GM18505 (cell line): Measurements from ENCODE around the gene FASN.
"Not testable (repeated sequence)": the region's sequence is repeated elsewhere in the genome, so short reads cannot be mapped to it uniquely, and the experiment has no call there.

Experiments
- ATAC-seq: cut with Tn5 transposase; IDR thresholded peaks from one replicate; pipeline ENCODE4 v1.9.1; 2021; ENCODE audit not compliant: unreplicated experiment
- POLR2A ChIP-seq: IDR thresholded peaks from 4 replicates; pipeline ENCODE4 v1.6.1; 2011; ENCODE audit warnings: borderline replicate concordance; ENCODE audit not compliant: insufficient read depth, insufficient read length; ENCODE audit errors: extremely low read depth

Gene FASN

DNA sequence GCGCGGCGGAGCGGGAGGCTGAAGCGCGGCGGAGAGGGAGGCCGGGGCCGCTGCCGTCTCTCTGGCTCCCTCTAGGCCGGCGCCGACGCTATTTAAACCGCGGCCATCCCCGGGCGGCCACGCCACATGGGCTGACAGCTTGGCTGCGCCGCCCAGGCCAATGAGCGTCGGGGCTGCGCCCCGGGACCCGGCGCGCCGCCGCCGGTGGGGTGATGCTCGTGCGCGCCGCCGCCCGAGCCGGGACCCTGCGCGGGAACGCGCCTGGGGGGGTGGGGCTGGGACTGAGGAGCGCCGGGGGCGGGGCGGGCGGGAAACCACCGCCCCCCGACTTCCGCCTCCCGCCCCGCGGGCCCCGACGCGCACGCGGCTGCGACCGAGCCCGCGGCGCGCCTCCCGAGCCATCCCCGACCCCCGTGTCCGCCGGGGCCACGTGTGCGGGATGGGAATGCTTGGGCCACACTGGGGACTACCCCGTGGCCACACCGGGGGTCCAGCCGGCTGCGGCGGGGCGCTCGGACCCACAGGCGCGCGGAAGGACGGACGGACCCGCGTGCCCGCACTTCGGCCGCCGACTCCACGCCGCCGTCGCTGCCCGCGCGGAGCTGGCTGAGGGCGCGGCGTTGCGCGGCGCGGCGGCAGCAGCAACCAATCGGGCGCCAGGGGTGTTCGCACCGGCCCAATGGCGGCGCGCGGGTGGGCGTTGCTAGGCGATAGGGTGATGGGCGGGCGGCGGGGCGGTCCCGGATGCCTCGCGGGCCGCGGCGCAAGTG, at the start of gene FASN:
TSS of gene FASN (minus strand) at position 68 of the 770 bp plus-strand sequence. CDS start 1,791 bp downstream, outside the sequence.
- peak; percentile 98 for TF ChIP-seq POLR2A
- ATAC-seq, result peak; percentile 63

DNA sequence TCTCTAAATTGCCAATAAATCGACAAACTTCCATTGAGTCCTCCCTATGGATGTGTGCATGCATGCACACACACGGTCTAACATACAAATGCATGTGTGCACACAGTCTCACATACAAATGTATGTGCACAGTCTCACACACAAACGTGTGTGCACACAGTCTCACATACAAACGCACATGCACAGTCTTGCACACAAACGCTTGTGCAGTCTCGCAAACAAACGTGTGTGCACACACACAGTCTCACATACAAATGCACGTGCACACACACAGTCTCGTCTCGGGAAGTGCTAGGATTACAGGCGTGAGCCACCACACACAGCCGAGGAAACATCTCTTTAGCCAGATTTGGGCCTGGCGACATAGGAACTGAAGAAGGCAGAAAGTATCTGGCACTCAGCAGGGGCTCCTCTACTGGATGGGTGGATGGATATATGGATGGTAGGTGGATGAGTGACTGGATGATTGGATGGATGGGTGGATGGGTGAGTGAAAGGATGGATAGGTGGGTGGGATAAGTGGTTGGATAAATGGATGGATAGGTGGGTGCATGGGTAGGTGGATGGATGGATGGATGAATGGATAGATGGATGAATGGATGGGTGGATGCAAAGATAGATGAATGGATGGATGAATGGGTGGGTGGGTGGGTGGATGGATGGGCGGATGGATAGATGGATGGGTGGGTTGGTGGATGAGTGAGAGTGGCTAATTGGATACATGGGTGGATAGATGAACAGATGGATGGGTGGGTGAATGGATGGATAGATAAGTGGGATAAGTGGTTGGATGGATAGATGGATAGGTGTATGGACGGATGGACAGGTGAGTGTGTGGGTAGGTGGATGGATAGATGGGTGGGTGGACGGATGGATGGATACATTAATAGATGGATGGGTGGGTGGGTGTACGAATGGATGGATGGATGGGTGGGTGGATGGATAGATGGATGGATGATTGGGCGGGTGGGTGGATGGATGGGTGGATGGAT, 48.9 kb upstream of the FASN start:
- no peak for ATAC-seq
- TF ChIP-seq POLR2A, result no peak

DNA sequence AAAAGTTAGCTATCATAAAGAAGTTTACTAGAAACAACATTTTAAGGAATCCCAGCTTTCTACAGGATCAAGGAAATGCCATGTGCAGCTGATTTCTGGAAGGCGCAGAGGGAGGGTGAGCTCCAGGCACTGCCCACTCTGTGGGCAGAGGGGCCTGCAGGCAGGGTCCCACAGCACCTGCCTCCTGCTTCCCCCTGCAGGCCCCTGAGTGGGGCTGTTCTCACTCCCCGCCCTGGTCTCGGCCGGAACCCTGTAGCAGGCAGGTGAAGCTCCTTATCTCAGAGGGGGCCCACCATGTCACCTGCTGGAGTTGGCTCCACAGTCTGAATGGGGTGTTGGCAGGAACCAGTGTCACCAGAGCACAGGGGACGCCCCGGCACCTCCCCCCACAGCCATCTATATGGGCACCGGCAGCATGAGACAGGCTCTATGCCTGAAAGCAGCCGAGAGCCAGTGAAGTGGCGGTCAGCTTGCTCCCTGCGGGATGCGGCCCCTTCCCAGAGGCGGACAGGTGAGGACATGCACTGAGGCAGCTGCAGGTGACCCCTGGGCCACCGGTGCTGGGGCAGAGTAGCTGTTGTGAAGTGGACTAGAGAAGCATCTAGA, 47.6 kb upstream of the FASN start:
- no peak for TF ChIP-seq POLR2A
- no peak for ATAC-seq

DNA sequence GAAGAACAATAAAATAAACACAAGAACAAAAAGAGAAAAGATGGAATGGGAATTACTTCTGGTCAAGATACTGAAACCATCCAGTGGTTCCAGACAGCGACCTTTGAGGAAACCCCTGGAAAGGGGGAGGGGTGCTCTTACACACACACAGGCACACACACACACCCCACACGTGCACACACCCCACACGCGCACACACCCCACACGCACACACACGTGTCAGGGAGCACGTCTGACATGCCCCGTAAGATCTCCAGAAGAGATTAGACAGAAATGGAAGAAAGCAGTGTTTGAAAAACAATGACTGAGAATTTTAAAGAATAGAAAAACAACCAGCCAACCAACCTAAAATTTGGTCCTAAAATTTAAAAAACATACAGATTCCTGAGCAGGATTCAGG, 45.3 kb upstream of the FASN start:
- ATAC-seq, result no peak
- TF ChIP-seq POLR2A, result no peak

DNA sequence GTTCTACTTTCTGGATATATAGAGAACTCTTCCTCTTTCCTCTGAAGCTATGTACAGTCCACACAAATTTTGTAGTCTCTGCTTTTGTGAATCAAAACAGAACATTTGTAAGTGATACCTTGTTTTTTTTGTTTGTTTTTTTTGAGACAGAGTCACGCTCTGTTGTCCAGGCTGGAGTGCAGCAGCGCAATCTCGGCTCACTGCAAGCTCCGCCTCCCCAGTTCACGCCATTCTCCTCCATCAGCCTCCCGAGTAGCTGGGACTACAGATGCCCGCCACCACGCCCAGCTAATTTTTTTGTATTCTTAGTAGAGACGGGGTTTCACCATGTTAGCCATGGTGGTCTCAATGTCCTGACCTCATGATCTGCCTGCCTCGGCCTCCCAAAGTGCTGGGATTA, 41.9 kb upstream of the FASN start:
- not testable (repeated sequence) for ATAC-seq

DNA sequence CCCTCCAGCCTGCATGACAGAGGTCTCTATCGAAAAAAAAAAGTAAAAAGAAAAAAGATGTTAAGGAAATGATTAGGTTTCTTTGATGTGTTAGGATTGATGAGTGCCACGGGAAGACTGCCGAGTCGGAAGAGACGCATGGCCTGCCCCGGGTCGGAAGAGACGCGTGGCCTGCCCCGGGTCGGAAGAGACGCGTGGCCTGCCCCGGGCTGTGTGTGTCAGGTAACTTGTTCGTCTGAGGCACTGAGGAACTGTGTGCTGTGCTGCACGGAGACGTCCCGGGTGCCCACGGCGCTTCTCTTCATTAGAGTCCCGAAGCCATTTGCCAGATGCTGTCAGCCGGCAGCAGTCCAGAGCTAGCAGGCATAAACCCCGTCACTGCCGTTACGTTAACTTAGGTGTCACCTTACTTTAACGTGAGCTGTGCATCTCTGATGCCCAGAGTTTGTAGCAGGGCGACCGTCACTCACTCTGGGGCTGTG, 40.5 kb upstream of the FASN start:
- TF ChIP-seq POLR2A, result no peak
- ATAC-seq, result no peak

DNA sequence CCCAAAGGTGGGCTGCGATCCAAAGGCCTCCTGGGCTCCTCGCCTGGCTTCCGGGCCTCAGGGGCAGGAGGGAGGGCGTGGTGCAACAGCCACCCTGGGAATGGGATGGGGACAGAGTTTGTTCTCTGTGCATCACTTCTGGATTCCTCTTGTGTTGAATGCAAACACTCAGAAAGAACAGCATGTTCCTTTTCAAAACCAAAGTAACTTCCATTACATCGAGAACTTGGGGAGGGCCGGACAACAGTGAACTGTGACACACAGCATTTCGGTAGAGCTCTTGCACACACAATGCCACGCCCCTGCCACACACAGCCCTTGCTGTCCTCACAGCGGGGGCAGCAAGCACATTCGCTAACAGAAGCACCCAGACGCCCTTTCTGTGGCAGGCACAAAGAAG, 36.1 kb upstream of the FASN start:
- no peak for ATAC-seq
- no peak for TF ChIP-seq POLR2A

DNA sequence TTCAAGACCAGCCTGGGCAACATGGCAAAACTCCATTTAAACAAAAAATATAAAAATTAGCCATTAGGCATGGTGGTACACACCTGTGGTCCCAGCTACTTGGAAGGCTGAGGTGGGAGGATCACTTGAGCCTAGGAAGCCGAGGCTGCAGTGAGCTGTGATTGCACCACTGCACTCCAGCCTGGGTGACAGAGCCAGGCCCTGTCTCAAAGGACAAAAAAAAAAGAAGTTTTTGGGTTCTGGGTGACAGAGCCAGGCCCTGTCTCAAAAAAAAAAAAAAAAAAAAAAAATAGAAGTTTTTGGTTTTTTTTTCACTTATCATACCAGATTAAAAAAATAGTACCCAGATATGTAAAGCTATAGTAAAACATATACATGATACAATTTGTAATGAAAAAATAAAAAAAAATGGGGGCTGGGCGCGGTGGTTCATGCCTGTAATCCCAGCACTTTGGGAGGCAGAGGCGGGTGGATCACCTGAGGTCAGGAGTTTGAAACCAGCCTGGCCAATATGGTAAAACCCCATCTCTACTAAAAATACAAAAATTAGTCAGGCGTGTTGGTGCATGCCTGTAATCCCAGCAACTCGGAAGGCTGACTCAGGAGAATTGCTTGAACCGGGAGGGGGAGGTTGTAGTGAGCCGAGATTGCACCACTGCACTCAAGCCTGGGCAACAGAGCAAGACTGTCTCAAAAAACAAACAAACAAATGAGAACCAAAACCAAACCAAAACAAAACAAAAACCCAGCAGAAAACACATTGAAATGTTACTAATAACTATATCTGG, 35.3 kb upstream of the FASN start:
- not testable (repeated sequence) for ATAC-seq

DNA sequence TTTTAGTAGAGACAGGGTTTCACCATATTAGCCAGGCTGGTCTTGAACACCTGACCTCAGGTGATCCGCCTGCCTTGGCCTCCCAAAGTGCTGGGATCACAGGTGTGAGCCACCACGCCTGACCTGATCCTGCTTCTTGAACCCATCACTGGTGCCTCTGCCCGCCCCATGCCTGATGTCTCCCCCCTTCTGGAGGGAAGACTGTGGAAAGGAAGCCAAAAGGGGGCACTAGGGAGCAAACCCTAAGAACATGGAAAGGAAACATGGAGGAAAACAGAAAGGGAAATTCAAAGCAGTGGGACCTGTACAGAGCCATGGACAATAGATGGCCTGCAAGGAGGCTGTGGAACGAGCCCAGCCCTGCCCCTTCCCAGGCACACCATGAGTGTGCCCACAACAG, 31.1 kb upstream of the FASN start:
- TF ChIP-seq POLR2A, result no peak
- ATAC-seq, result no peak

DNA sequence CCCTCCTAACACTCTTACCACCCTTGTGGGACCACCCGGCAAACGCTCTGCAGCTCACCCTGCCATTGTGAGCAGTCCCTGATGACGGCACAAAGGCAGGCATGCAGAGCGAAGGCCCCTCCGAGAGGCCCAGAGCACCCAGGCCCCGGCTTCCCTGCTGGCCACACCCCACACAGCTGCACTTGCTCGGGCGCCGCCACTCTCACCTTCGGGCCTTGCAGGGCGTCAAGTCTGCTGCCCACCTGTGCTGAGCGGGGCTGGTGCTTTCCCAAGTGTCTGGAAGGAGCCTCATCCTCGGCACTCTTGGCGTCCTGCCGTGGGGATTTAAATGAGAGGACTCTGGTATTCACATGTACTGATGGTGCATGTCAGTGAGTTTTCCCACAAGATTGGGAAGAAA, 30.3 kb upstream of the FASN start:
- no peak for ATAC-seq

DNA sequence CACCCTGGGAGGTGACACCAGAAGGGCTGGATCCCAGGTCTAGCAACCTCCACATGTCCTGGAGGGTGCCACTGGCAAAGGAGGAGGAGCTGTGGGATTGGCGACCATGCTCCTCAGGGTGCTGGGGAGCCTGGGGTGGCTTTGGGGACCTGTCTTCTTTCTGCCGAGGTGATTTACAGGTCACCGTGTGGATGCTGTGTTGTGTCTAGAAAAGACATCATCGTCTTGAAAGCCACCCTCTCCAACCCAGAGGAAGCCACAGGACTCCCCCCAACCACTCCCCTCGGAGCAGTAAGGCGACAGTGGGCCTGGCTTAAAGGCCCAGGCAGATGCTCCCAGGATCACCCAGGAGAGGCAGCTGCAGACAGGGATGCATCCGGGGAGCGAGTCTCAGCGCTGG, 29.7 kb upstream of the FASN start:
- no peak for TF ChIP-seq POLR2A
- ATAC-seq, result no peak

More for the DNA sequence above, 30.3 kb upstream of the FASN start:
- TF ChIP-seq POLR2A, result no peak

DNA sequence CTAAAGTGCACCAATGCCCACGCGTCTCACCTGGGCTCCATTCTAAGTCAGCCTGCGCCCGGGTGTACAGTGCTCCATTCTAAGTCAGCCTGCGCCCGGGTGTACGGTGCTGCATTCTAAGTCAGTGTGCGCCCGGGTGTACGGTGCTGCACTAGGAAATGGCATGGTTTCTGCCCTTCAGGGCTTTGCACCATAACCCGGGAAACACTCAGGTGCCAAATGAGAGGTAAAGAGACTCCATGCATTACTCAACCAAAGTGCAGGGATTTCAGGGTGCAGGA, 29.2 kb upstream of the FASN start:
- no peak for ATAC-seq
- TF ChIP-seq POLR2A, result no peak

DNA sequence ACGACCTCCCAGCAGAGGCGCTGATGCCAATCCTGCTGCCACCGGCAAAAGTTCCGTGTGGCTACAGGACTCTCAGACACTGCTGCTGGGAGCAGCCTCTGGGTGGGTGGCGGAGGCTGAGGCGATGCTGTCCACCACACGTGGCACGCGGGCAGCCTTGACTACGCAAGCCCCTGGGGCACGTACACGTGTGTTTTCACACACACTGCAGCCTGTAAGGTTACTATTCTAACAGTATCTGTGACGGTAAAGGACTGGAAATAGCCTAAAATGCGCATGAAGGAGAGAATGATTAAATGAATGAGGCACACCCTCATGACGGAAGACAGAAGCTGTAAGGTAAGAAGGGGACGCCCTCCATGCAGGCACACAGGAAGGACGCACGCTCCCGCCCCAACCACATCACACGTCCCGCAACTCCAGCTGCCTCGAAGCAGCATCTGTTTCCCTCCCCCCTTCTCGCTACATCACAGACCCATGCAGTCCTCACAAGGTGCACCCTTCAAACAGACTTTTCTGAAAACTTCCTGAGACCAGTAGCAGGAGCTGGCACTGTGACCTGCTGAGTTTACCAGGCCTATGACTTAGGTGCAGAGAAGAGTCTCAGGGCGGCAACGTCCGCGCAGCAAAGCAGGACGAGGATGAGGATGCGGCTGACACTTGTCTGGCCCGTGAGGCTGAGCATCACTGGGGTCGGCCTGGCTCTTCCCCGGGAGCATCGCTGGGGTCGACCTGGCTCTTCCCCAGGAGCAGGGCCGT, 28.7 kb upstream of the FASN start:
- no peak for TF ChIP-seq POLR2A
- no peak for ATAC-seq

DNA sequence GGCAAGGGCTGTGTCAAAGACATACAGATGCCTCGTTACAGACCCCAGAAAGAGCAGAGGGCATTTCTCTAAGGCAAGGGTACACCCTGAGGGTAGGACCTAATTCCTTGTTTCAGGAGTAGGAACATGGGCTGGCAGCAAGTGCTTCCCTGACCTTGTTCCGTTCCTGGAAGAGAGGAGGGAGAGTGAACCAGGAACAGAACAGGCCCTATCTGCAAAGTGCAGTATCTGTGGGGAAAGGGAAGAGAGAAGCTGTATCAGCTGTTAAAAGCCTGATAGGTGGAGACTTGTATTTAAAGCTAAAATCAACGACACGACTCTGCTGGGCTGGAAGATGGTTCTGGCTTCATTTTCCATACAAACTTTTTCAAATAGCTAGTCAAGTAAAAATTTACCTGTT, 26.1 kb upstream of the FASN start:
- TF ChIP-seq POLR2A, result no peak
- ATAC-seq, result no peak
